Measurements from ENCODE around the gene TMED7. TPM values are rescaled to one million over a fixed set of nuclear protein-coding genes. Genes with fewer than 3 reads are reported as not detected.

The TMED7 gene
- polyA plus RNA-seq, 5 donors, result 64.0 to 89.6 (median 78.7) TPM

GRCh38 chr5:115586525-115587146 lies 39.2 kb downstream of the TMED7 start:
- no peak for DNase-seq

GRCh38 chr5:115585265-115585664 lies 40.6 kb downstream of the TMED7 start:
- no peak for DNase-seq

GRCh38 chr5:115584501-115584900 lies 41.3 kb downstream of the TMED7 start:
- no peak for DNase-seq

GRCh38 chr5:115583474-115583873 lies 42.4 kb downstream of the TMED7 start:
- no peak for DNase-seq

- DNase-seq, result no peak
Measured at GRCh38 chr5:115580941-115581340, 44.9 kb downstream of the TMED7 start.

- no peak for DNase-seq
Measured at GRCh38 chr5:115579747-115580173, 46.1 kb downstream of the TMED7 start.

- no peak for DNase-seq
Measured at GRCh38 chr5:115579216-115579615, 46.6 kb downstream of the TMED7 start.

GRCh38 chr5:115578657-115579056 lies 47.2 kb downstream of the TMED7 start:
- no peak for DNase-seq

- no peak for DNase-seq
Measured at GRCh38 chr5:115577741-115578140, 48.1 kb downstream of the TMED7 start.

GRCh38 chr5:115577329-115577728 lies 48.5 kb downstream of the TMED7 start:
- DNase-seq, result no peak

GRCh38 chr5:115575167-115576070 lies 50.4 kb downstream of the TMED7 start:
- no peak for DNase-seq

GRCh38 chr5:115573133-115573532 lies 52.7 kb downstream of the TMED7 start:
- DNase-seq, result no peak

GRCh38 chr5:115571441-115571878 lies 54.4 kb downstream of the TMED7 start:
- DNase-seq, result no peak

GRCh38 chr5:115568668-115569067 lies 57.2 kb downstream of the TMED7 start:
- no peak for DNase-seq

GRCh38 chr5:115565233-115565632 lies 60.6 kb downstream of the TMED7 start:
- DNase-seq, result no peak

Other genes with a start within 250 kb of the TMED7 start
- gene FEM1C, start 81.3 kb downstream of the TMED7 start, polyA plus RNA-seq (ENCODE audit: insufficient read depth in 1 of 5, insufficient read length in 5 of 5, low replicate concordance in 1 of 5), result 10 to 100 TPM; 16.5 to 27.4 (median 25.1) TPM
- 1 to 10 TPM; 2.8 to 6.9 (median 6.5) TPM for gene TICAM2, start 23.6 kb downstream of the TMED7 start, polyA plus RNA-seq (ENCODE audit: insufficient read depth in 1 of 5, insufficient read length in 5 of 5, low replicate concordance in 1 of 5)
- 10 to 100 TPM; 54.7 to 90.6 (median 60.7) TPM for gene CDO1, start 190.6 kb upstream of the TMED7 start, polyA plus RNA-seq (ENCODE audit: insufficient read depth in 1 of 5, insufficient read length in 5 of 5, low replicate concordance in 1 of 5)
- 10 to 100 TPM; 56.6 to 90.3 (median 82.1) TPM for gene ATG12, start 215.5 kb upstream of the TMED7 start, polyA plus RNA-seq (ENCODE audit: insufficient read depth in 1 of 5, insufficient read length in 5 of 5, low replicate concordance in 1 of 5)
- 100 to 1,000 TPM; 124 to 193 (median 146) TPM for gene AP3S1, start 215.9 kb upstream of the TMED7 start, polyA plus RNA-seq (ENCODE audit: insufficient read depth in 1 of 5, insufficient read length in 5 of 5, low replicate concordance in 1 of 5)

All from right lung (tissue), 5 donors.